ENCODE results near the gene PRLH. TPM values are rescaled to one million over a fixed set of nuclear protein-coding genes. Genes with fewer than 3 reads are reported as not detected.

Gene PRLH
- total and polyA plus RNA-seq, 2 of the 13 experiments (the other 11 are each of a cell fraction or from before 2014, with no cell fraction given), result not detected

- TF ChIP-seq GATAD2A (CRISPR knock-in tag; IDR thresholded peaks at IDR 0.05), result peak; percentile 82
- TF ChIP-seq ZNF678 (CRISPR knock-in tag; IDR thresholded peaks at IDR 0.05), result no peak
- TF ChIP-seq ZNF607 (CRISPR knock-in tag; IDR thresholded peaks at IDR 0.05; ENCODE audit: borderline replicate concordance), result 0 out of 2 replicates have a peak, but pooled peaks have one; percentile 52
- TF ChIP-seq HOXA5 (CRISPR knock-in tag; IDR thresholded peaks at IDR 0.05), result no peak
- TF ChIP-seq ERF (CRISPR knock-in tag; IDR thresholded peaks at IDR 0.05), result peak; percentile 48; the same call in 1 of the 2 replicates
- TF ChIP-seq SNAPC2 (CRISPR knock-in tag; IDR thresholded peaks at IDR 0.05), result peak; percentile 92
- TF ChIP-seq AHDC1 (CRISPR knock-in tag; IDR thresholded peaks at IDR 0.05; ENCODE audit: borderline replicate concordance), result peak; percentile 76
- peak; percentile 88; the same call in 1 of the 2 replicates for TF ChIP-seq ARID2 (CRISPR knock-in tag; IDR thresholded peaks at IDR 0.05; ENCODE audit: borderline replicate concordance)
- no peak for TF ChIP-seq ZNF44 (CRISPR knock-in tag; IDR thresholded peaks at IDR 0.05)
- no peak for TF ChIP-seq KLF12 (CRISPR knock-in tag; IDR thresholded peaks at IDR 0.05; ENCODE audit: borderline replicate concordance)
- TF ChIP-seq HOMEZ (CRISPR knock-in tag; IDR thresholded peaks at IDR 0.05; ENCODE audit: low read depth), result peak; percentile 46; the same call in 1 of the 2 replicates
These were observed 35.2 kb downstream of the PRLH start (continued) for GRCh38 chr2:237601453-237602116.
